HG02588 (cell line): ENCODE measurements around the gene CTSE.
"Not testable (repeated sequence)": the region's sequence is repeated elsewhere in the genome, so short reads cannot be mapped to it uniquely, and the experiment has no call there.

Experiments
- ATAC-seq: cut with Tn5 transposase; IDR thresholded peaks from one replicate; pipeline ENCODE4 v1.9.1; 2021; ENCODE audit warnings: mild to moderate bottlenecking, moderate library complexity; ENCODE audit not compliant: unreplicated experiment

The CTSE gene

GRCh38 chr1:206020393-206021007, 3.2 kb downstream of the CTSE start:
- ATAC-seq: no peak

GRCh38 chr1:206015071-206015470, 8.6 kb downstream of the CTSE start:
- no peak for ATAC-seq

GRCh38 chr1:206014601-206015000, 9.1 kb downstream of the CTSE start:
- no peak for ATAC-seq

GRCh38 chr1:206013026-206013795, 10.5 kb downstream of the CTSE start:
- ATAC-seq: no peak

GRCh38 chr1:206012086-206012859, 11.4 kb downstream of the CTSE start:
- ATAC-seq: peak; percentile 94

- ATAC-seq: no peak
These were observed 12.6 kb downstream of the CTSE start for GRCh38 chr1:206011057-206011456.

- ATAC-seq: no peak
These were observed 13.6 kb downstream of the CTSE start for GRCh38 chr1:206010060-206010459.

- ATAC-seq: no peak
These were observed 16.7 kb downstream of the CTSE start for GRCh38 chr1:206006946-206007345.

GRCh38 chr1:206005778-206006180, 17.9 kb downstream of the CTSE start:
- no peak for ATAC-seq

GRCh38 chr1:206005234-206005633, 18.5 kb downstream of the CTSE start:
- no peak for ATAC-seq

- no peak for ATAC-seq
These were observed 18.9 kb downstream of the CTSE start for GRCh38 chr1:206004826-206005225.

- ATAC-seq: no peak
These were observed 19.6 kb downstream of the CTSE start for GRCh38 chr1:206003854-206004800.

GRCh38 chr1:206002871-206003801, 20.6 kb downstream of the CTSE start, which contains the start of gene RAB7B:
RAB7B (minus strand) TSS chr1:206003395; CDS start chr1:205994135, 9,260 bp downstream.
- ATAC-seq: no peak

- ATAC-seq: no peak
These were observed 21.5 kb downstream of the CTSE start for GRCh38 chr1:206002160-206002559.

GRCh38 chr1:206001476-206001888, 22.2 kb downstream of the CTSE start:
- ATAC-seq: no peak

- ATAC-seq: no peak
These were observed 22.9 kb downstream of the CTSE start for GRCh38 chr1:206000641-206001339.

GRCh38 chr1:205998457-205999241, 25.0 kb downstream of the CTSE start:
- no peak for ATAC-seq

GRCh38 chr1:205996641-205997040, 27.1 kb downstream of the CTSE start:
- not testable (repeated sequence) for ATAC-seq
